Measurements from ENCODE around the gene TOMM6. TPM values are rescaled to one million over a fixed set of nuclear protein-coding genes. Genes with fewer than 3 reads are reported as not detected.

TOMM6 gene
- total RNA-seq, 2 experiments from 2014 or later = 131 to 277 TPM

- BruUV-seq (replicated peaks) = no TSS peak
- Histone ChIP-seq H4K20me1 (ENCODE audit: insufficient read depth, low read length) (no peaks in the 10 kb centered on the region), H3K36me3 (ENCODE audit: insufficient read depth, low read length) (no peaks in the 10 kb centered on the region), H3K9me2 (ENCODE audit: insufficient read depth, low read length) (no peaks in the 10 kb centered on the region), H2AFZ (ENCODE audit: low read length) (no peak overlapping the region), H3K27ac (ENCODE audit: low read depth, low read length, poor library complexity, severe bottlenecking) (no peak overlapping the region), H3K4me1 (ENCODE audit: insufficient read depth, low read length, poor library complexity, severe bottlenecking) (no peaks in the 10 kb centered on the region), H3K9me3 (ENCODE audit: low read length) (no peaks in the 10 kb centered on the region), H3K4me3 (ENCODE audit: low read depth, low read length, poor library complexity, severe bottlenecking) (no peak overlapping the region), H3K79me2 (ENCODE audit: insufficient read depth, low read depth, low read length) (no peaks in the 10 kb centered on the region), H3K4me2 (ENCODE audit: low read length) (no peak overlapping the region)
- ChIA-PET CTCF (ENCODE audit: unreplicated experiment) (no interaction called here), POLR2A (interaction anchor here (1.1 kb wide), 1 partner anchor 38 kb away, joined by 3 read pairs; no protein-coding TSS in a partner anchor)
- intact Hi-C loops (cut with micrococcal nuclease; ENCODE audit: unreplicated experiment) = no loop called here
- TF ChIP-seq EZH2phosphoT487 (IDR thresholded peaks at IDR 0.05; ENCODE audit: borderline replicate concordance, low read depth, low read length) = no peak
- no peak for DNase-seq (ENCODE audit: low spot score)
Observed at GRCh38 chr6:41743406-41744235, 43.9 kb upstream of the TOMM6 start.

DNA sequence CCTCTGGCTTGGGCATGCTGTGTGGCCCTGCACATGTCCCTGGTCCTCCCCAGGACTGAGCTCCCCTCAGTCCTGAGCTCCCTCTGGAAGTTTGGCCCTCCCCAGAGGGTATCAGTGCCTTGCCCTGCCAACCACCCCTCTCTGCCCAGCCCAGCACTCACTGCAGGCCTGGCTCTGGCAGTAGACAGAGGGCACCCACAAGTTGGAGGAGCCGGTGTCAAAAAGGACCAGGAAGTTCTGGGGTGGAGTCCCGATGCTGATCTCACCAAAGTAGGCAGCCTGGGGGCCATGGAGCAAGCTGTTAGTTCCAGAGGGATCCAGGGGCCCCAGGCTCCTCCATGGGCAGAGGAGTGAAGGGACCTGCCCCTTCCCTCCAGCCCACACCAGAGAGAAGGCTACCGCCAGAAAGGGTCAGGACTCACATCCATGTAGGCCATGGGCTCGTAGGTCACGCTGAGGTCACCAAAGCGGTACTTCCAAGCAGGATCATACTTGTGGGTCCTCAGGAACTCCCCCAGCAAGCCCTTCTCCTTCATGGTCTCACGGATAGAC, 43.2 kb upstream of the TOMM6 start:
- Histone ChIP-seq H3K79me2 (ENCODE audit: insufficient read depth, low read depth, low read length) (no peaks in the 10 kb centered on the region), H3K27ac (ENCODE audit: low read depth, low read length, poor library complexity, severe bottlenecking) (no peak overlapping the region), H3K9me2 (ENCODE audit: insufficient read depth, low read length) (no peaks in the 10 kb centered on the region), H4K20me1 (ENCODE audit: insufficient read depth, low read length) (no peaks in the 10 kb centered on the region), H3K4me3 (ENCODE audit: low read depth, low read length, poor library complexity, severe bottlenecking) (no peak overlapping the region), H3K36me3 (ENCODE audit: insufficient read depth, low read length) (no peaks in the 10 kb centered on the region), H3K4me1 (ENCODE audit: insufficient read depth, low read length, poor library complexity, severe bottlenecking) (no peaks in the 10 kb centered on the region), H3K4me2 (ENCODE audit: low read length) (no peak overlapping the region), H3K9me3 (ENCODE audit: low read length) (no peaks in the 10 kb centered on the region), H2AFZ (ENCODE audit: low read length) (no peak overlapping the region)
- no TSS peak for BruUV-seq (replicated peaks)
- intact Hi-C loops (cut with micrococcal nuclease; ENCODE audit: unreplicated experiment) = no loop called here
- TF ChIP-seq EZH2phosphoT487 (IDR thresholded peaks at IDR 0.05; ENCODE audit: borderline replicate concordance, low read depth, low read length) = no peak
- no peak for TF ChIP-seq CTCF (conservative IDR thresholded peaks at IDR 0.05; ENCODE audit: low read length)
- DNase-seq (ENCODE audit: low spot score) = no peak
- ChIA-PET CTCF (ENCODE audit: unreplicated experiment) (no interaction called here), POLR2A (no interaction called here)

DNA sequence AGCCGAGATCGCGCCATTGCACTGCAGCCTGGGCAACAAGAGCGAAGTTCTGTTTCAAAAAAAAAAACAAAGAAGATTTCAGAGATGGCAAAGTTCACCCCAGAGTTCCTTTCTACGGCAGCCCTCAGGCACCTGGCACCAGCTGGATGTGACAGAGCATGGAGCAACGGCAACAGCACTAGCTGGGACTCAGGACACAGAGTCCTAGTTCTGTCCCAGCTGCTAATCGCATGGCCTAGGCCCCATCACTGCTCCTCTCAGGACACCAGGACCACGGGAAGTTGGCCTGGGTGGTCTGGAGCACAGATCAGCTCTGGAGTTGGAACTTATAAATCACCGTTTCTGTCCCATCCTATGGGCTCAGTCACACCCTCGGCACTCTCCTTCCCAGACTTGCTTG, 41.4 kb upstream of the TOMM6 start:
- no peaks in the 10 kb centered on the region for H3K36me3 ChIP-seq (ENCODE audit: insufficient read depth, low read length)
- H3K27ac ChIP-seq (ENCODE audit: low read depth, low read length, poor library complexity, severe bottlenecking) = no peak overlapping the region
- no peak overlapping the region for H3K4me3 ChIP-seq (ENCODE audit: low read depth, low read length, poor library complexity, severe bottlenecking)
- POLR2A ChIA-PET = interaction anchor here (0.5 to 1.0 kb wide), 3 partner anchors 12 to 1205 kb away, joined by 3 to 5 read pairs (median 4); no protein-coding TSS in a partner anchor
- DNase-seq (ENCODE audit: low spot score) = no peak
- TF ChIP-seq CTCF (conservative IDR thresholded peaks at IDR 0.05; ENCODE audit: low read length) = no peak
- TF ChIP-seq EZH2phosphoT487 (IDR thresholded peaks at IDR 0.05; ENCODE audit: borderline replicate concordance, low read depth, low read length) = no peak
- H3K9me3 ChIP-seq (ENCODE audit: low read length) = no peaks in the 10 kb centered on the region
- no peaks in the 10 kb centered on the region for H3K4me1 ChIP-seq (ENCODE audit: insufficient read depth, low read length, poor library complexity, severe bottlenecking)
- H3K9me2 ChIP-seq (ENCODE audit: insufficient read depth, low read length) = no peaks in the 10 kb centered on the region
- H2AFZ ChIP-seq (ENCODE audit: low read length) = no peak overlapping the region
- H3K4me2 ChIP-seq (ENCODE audit: low read length) = no peak overlapping the region
- CTCF ChIA-PET (ENCODE audit: unreplicated experiment) = no interaction called here
- intact Hi-C loops (cut with micrococcal nuclease; ENCODE audit: unreplicated experiment) = no loop called here
- H4K20me1 ChIP-seq (ENCODE audit: insufficient read depth, low read length) = no peaks in the 10 kb centered on the region
- no TSS peak for BruUV-seq (replicated peaks)
- no peaks in the 10 kb centered on the region for H3K79me2 ChIP-seq (ENCODE audit: insufficient read depth, low read depth, low read length)

All from OCI-LY7 (cell line).